ENCODE results near the gene KLC1.

The KLC1 gene

GRCh38 chr14:103738166-103738565 lies 109.2 kb downstream of the KLC1 start:
- no peak for DNase-seq

- no peak for DNase-seq
Measured at GRCh38 chr14:103738701-103739451, 109.9 kb downstream of the KLC1 start.

GRCh38 chr14:103739466-103739792 lies 110.4 kb downstream of the KLC1 start:
- no peak for DNase-seq

- no peak for DNase-seq
Measured at GRCh38 chr14:103739793-103740501, 110.9 kb downstream of the KLC1 start.

- DNase-seq = no peak
Measured at GRCh38 chr14:103740991-103741689, 112.1 kb downstream of the KLC1 start.

GRCh38 chr14:103741876-103742275 lies 112.9 kb downstream of the KLC1 start:
- DNase-seq = no peak

- no peak for DNase-seq
Measured at GRCh38 chr14:103742499-103743255, 113.7 kb downstream of the KLC1 start.

GRCh38 chr14:103743691-103744090 lies 114.7 kb downstream of the KLC1 start:
- DNase-seq = no peak

- DNase-seq = no peak
Measured at GRCh38 chr14:103744621-103745395, 115.8 kb downstream of the KLC1 start.

- no peak for DNase-seq
Measured at GRCh38 chr14:103745424-103745823, 116.4 kb downstream of the KLC1 start.

- DNase-seq = no peak
Measured at GRCh38 chr14:103746701-103747100, 117.7 kb downstream of the KLC1 start.

- no peak for DNase-seq
Measured at GRCh38 chr14:103748534-103748857, 119.5 kb downstream of the KLC1 start.

- no peak for DNase-seq
Measured at GRCh38 chr14:103749452-103749851, 120.4 kb downstream of the KLC1 start.

GRCh38 chr14:103749860-103750259 lies 120.8 kb downstream of the KLC1 start:
- DNase-seq = no peak

All from retina (tissue), 1 donor.